Left lobe of liver (tissue), 2 donors: ENCODE measurements around the gene SAMD4B. TPM values are rescaled to one million over a fixed set of nuclear protein-coding genes. Genes with fewer than 3 reads are reported as not detected.

Experiments
- ATAC-seq: fragments of 200-7000 bp; cut with Tn5 transposase; one replicate; pipeline ENCODE4 v1.9.1; 2020; ENCODE audit warnings: mild to moderate bottlenecking, moderate library complexity
- DNase-seq: peaks from one replicate; pipeline ENCODE4 v3.0.0-alpha.2; 2020; ENCODE audit warnings: low spot score
- total RNA-seq: library from RNA; stranded (reverse); gene quantifications from one replicate; pipeline ENCODE4 v1.2.1, GENCODE V29; 2021
- donor health status: DM: no; HTN: no; CAD: no; lungs with moderate emphysema.
- donor health status: DM: no; HTN: yes; CAD: no.

Gene SAMD4B
- total RNA-seq, 1 donor from 2014 or later = 30.1 TPM

DNA sequence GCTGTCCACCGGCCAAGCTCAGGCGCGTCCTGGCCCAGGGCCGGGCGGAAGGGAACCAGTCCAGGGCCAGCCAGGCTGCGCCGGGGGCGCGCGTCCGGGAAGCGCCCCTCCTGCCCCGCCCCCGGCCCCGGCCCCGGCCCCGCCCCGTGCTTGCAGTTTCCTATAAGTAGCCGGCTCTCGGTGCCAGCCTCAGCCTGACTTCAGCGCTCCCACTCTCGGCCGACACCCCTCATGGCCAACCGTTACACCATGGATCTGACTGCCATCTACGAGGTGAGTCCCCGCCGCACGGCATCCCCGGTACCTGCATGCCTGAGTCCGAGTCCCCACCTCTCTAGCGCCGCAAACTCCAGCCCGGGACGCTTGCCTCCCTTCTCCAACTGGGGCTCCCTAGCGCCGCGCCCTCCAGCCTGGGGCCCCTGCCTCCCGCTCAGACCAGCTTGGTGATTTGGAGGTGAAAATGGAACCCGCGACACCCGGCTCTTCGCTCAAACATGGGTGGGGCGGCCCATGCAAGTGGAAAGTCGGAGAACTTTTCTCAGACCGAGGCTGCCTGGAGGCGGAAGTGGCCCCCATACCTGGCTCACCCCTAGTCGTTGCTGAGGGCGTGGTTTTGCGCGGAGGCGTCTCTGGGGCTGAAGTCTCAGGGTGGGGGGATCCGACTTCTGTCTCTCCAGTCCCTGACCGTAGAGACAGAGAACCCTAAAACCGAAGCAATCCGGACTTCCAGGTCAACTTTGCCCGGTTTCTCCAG is 64.6 kb downstream of the SAMD4B start, which contains the start of gene ZFP36:
ZFP36 (plus strand) TSS at position 192 of the 754 bp plus-strand sequence; CDS start at position 250, 58 bp downstream.
- ATAC-seq (peak; percentile 48), DNase-seq (peak; percentile 94)

GRCh38 chr19:39407410-39407659 is 65.1 kb downstream of the SAMD4B start:
- DNase-seq = no peak
- no peak for ATAC-seq

- peak; percentile 67 for DNase-seq
Observed at GRCh38 chr19:39407660-39408391, 65.6 kb downstream of the SAMD4B start.

GRCh38 chr19:39408392-39409207 is 66.4 kb downstream of the SAMD4B start:
- ATAC-seq = no peak
- peak; percentile 60 for DNase-seq

More at GRCh38 chr19:39407660-39408391, 65.6 kb downstream of the SAMD4B start:
- no peak for ATAC-seq

- ATAC-seq (peak; percentile 41), DNase-seq (peak; percentile 96)
Observed at GRCh38 chr19:39409208-39410016, 67.2 kb downstream of the SAMD4B start.

GRCh38 chr19:39410017-39410830 is 68.0 kb downstream of the SAMD4B start:
- peak; percentile 5 for ATAC-seq
- peak; percentile 75 for DNase-seq

- DNase-seq (no peak), ATAC-seq (no peak)
Observed at GRCh38 chr19:39410831-39411080, 68.5 kb downstream of the SAMD4B start.

DNA sequence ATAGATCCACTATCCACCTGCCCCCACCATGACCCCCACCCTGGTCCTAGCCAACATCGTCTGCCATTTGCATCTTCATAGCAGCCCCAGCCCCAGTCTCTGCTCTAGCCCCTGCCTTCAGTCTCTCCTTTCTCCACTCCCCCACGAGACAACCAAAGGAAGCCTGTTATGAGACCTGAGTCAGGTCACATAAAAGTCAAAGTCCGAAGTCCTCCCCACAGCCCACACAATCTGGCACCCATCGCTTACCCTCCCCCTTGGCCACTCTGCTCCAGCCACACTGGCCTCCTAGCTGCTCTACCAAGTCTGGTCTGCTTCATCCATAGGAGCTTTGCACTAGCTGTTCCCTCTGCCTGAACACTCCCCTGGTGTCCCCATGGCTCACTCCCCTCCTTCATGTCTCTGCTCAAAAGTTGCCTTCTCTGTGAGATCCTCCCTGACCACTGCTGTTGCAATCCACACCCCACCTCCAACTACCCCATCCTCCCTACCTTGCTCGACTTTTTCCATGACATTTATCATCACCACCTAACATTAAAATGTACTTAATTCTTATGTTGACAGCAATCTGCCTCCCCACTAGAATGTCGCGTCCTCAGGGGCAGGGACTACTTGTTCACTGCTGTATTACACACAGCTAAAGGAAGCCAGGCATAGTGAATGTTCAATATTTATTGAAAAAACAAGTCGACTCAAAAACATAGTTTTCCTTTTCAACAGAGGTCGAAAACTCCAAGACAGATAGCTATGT is 69.0 kb downstream of the SAMD4B start:
- ATAC-seq (peak; percentile 36), DNase-seq (peak; percentile 89)

DNA sequence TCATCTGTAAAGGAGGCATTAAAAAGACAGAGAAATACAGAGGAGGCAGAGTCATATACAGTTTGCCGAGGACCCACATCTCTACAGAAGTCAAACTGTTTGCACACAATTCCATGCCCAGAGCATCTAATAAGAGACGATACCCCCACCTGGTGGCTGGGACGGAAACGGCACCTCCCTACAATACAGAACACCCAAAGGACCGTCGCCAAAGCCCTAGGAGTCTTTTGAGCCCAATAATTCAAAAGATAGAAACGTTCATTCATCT is 69.5 kb downstream of the SAMD4B start:
- ATAC-seq (peak; percentile 57), DNase-seq (peak; percentile 89)

DNA sequence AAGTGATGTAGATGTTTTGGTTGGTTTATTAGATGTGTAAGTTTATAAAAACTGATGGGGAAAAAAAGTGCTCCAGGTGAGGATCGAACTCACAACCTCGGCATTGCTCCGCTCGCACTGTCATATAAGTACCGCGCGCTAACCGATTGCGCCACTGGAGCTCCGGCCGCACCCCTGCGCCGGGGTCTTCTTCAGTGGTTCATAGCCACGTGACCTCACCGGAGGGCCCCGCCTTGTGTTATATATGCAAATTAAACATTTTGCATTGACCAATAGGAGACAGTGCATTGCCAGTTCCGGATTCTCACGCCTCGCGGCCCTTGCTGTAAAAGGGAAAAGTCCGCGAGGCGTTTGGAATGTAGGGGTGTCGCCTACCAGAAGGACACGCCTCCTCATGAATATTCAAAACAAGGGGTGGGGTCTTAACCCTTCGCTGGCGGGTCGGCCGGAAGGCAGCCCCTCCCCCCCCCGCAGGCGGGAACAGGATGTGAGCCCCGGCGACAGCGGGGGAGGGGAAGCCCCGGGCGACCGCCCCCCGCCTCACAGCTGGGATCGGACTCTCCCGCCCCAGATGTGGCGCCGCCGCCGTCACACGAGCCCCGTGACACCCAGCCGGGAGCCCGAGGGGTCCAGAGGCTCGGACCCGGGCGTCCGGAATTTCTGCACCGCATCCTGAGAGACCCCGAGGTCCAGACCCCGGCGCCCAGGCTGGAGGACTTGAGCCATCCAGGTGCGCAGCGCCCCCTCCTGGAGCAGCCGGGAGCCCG is 70.1 kb downstream of the SAMD4B start, which contains the start of gene PLEKHG2:
PLEKHG2 (plus strand) TSS at position 570 of the 767 bp plus-strand sequence. CDS start 1,418 bp downstream, outside the sequence.
- ATAC-seq (peak; percentile 55), DNase-seq (peak; percentile 97)

DNA sequence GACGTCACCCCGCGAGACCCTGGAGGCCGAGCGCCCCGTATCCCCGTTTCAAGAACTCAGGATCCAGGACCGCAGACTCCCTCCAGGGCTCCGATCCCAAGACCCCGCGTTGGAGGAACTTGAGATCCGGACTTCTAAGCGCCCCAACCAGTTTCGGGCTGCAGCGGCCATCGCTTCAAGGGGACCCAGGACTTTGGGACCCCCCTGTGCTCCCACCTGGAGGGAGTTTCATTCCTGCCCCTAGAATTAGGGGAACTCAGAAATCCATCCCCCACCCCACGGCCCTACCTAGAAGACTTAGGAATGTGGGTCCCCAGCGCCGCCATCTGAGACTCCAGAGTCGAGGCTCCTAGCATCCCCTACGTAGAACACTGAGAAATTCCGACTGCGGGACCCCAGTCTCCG is 70.6 kb downstream of the SAMD4B start:
- ATAC-seq (no peak), DNase-seq (no peak)

- DNase-seq (no peak), ATAC-seq (no peak)
Observed at GRCh38 chr19:39413272-39413910, 71.2 kb downstream of the SAMD4B start.

- ATAC-seq (no peak), DNase-seq (no peak)
Observed at GRCh38 chr19:39413911-39414608, 71.8 kb downstream of the SAMD4B start.

DNA sequence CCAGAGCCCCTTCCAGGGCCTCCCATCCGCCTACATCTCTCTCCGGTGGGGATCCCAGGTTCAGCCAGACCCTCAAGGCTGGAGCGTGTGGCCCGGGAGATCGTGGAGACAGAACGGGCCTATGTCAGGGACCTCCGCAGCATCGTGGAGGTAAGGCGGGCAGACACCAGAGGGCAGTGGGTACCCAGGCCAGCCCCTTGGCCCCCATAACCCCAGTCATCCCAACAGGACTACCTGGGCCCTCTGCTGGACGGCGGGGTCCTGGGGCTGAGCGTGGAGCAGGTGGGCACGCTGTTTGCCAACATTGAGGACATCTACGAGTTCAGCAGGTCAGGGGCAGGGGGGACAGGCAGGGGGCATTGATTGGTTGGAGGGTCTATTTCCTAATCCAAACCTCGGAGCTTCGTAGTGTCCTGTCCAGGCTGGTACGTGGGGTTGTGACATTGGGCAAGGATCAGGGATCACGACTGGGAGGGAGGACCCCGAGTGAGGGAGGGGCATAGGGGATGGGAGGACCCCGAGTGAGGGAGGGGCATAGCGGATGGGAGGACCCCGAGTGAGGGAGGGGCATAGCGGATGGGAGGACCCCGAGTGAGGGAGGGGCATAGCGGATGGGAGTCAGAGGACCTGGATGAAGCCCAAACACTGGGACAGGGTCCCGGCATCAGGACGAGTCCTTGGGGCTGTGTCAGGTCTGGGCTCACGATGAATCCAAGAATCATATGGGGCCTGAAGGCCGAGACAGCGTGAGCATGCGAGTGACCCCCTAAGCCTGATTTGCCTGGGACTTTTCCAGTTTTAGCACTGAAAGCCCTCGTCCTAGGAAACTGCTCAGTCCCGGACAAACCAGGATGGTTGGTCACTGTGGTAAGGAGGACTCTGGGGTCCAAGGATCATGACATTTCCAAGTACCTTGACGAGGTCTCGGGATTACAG is 73.2 kb downstream of the SAMD4B start:
- DNase-seq (no peak), ATAC-seq (no peak)

DNA sequence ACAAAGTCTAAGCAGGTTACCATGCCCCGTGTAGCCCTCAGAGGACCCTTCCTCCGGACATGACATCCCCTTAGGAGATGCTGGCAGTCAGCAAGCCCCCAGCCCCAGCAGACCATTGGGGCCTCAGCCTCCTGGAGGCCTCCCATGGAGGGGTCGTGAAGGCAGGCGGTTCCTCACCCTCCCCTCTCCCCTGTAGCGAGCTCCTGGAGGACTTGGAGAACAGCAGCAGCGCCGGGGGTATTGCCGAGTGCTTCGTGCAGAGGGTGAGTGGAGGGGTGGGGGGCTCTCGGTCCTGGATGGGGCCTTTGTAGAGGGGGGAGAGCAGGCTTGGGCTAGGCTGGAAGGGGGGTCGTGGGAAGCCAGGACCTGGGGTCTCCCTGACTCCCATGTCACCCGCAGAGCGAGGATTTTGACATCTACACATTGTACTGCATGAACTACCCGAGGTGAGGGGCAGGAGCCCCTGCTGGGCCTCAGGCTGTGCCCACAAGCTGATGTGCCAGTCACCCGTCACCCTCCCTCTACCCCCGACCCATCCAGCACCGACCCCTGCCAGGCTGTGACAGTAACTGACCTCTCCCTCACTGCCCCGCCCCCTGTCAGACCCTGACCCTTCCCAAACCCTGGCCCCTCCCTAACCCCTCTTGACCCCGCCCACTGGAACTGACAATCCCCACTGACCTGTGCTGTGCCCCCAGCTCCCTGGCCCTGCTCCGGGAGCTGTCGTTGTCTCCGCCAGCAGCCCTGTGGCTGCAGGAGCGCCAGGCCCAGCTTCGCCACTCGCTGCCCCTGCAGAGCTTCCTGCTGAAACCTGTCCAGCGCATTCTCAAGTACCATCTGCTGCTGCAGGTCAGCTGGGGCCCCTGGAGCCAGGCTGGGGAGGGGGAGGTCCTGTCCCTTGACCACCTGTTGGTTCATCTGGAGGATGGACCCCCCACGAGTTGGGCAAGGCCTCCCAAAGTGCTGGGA is 74.2 kb downstream of the SAMD4B start:
- ATAC-seq = no peak
- no peak for DNase-seq
